Skeletal muscle tissue (tissue), 4 donors: ENCODE results near the gene GAP43. TPM values are rescaled to one million over a fixed set of nuclear protein-coding genes. Genes with fewer than 3 reads are reported as not detected.

ENCODE experiments used
- H3K27ac ChIP-seq: one replicate; pipeline ENCODE4 v1.7.0; 2013; ENCODE audit warnings: mild to moderate bottlenecking, low read depth, low read length, inconsistent platforms
- H3K27me3 ChIP-seq, 3 donors: one replicate each; pipeline ENCODE4 v1.7.0; 2013; ENCODE audit warnings: low read length in 3 of 3; ENCODE audit not compliant: control insufficient read depth in 3 of 3, insufficient read depth in 3 of 3
- H3K36me3 ChIP-seq, 3 donors: one replicate each; pipeline ENCODE4 v1.7.0; 2013; ENCODE audit warnings: low read length in 3 of 3; ENCODE audit not compliant: control insufficient read depth in 3 of 3, insufficient read depth in 3 of 3
- H3K4me1 ChIP-seq, 3 donors: one replicate each; pipeline ENCODE4 v1.7.0; 2013; ENCODE audit warnings: low read length in 3 of 3, mild to moderate bottlenecking in 3 of 3; ENCODE audit not compliant: control insufficient read depth in 3 of 3, insufficient read depth in 3 of 3
- H3K4me3 ChIP-seq, 3 donors: one replicate each; pipeline ENCODE4 v1.7.0; 2013; ENCODE audit warnings: low read length in 3 of 3
- H3K9ac ChIP-seq, 3 donors: one replicate each; pipeline ENCODE4 v1.7.0; 2013; ENCODE audit warnings: low read length in 3 of 3, mild to moderate bottlenecking in 3 of 3, moderate library complexity in 2 of 3, low read depth in 1 of 3
- H3K9me3 ChIP-seq, 3 donors: one replicate each; pipeline ENCODE4 v1.7.0; 2013; ENCODE audit warnings: low read length in 3 of 3; ENCODE audit not compliant: control insufficient read depth in 3 of 3
- total RNA-seq: library from RNA; depleted of rRNA; stranded (reverse); fragments of >200 nt; gene quantifications from one replicate; pipeline ENCODE4 v1.2.3, GENCODE V29; 2014
- donor health status: Osteomylitis.

The GAP43 gene
- total RNA-seq, 1 donor from 2014 or later = 1.0 TPM

DNA sequence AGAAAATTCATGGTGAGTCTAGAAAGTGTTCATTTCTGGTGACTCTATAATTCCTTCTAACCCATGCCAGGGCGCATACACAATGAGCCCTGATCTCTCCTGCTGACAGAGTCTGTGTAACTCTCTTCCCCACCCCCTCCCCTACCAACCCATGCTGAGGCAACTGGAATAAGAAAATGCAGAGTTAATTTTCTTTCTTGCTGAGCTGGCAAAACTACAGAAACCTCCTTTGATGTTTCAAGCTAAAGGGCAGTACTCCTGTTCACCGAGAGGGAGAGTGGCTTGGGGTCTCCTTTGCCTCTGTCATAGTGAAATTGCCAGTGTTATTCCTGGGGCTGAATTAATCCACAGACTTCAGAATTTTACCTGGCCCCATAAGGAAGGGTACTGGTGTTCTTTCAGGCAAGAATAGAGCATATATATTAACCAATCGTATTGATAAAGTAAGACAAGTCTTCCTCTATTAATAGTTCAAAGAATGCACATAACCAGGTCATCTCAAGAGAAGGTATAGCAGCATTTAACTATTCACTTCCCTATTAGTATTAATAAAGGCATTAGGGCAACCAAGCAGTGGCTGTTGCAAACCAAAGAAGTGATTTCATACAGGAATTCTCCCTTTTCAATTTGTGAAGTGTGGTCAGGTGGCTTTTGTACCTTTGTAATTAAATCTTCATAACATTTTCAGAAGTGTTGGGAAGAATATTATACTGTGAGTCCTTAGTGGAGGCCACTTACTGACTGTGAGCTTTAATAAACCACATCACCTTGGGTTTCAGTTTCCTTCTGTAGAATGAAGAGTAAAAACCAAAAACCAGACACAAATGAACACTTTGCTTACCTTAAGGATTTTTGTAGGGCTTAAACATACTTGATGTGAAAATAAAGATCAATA is 4.1 kb downstream of the GAP43 start:
- Histone ChIP-seq H3K4me3 (no peak overlapping the region), H3K9me3 (no peaks in the 10 kb centered on the region), H3K27ac (no peak overlapping the region), H3K27me3 (peaks cover 17 to 21% (median 18%) of the 10 kb centered on the region in 3 donors), H3K4me1 (peaks cover 0 to 5% (median 2%) of the 10 kb centered on the region in 3 donors), H3K36me3 (no peaks in the 10 kb centered on the region), H3K9ac (no peak overlapping the region)

DNA sequence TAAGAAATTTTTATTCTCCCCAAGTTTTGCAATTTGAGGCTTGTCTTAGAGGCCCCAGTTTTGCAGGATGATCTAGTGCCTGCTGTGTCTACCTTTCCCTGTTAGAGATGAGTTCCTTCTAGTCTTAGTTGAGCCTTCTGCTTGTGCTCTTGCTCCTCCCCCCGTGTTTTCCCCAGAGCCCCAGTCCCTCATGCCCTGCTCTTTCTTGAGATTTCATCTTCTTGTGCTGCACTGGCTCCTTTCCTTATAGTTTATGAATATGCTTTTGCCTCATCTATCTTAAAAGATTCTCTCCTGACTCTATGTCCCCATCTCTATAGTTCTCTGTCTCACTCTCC is 4.7 kb downstream of the GAP43 start:
- H3K27ac ChIP-seq = no peak overlapping the region
- no peaks in the 10 kb centered on the region for H3K36me3 ChIP-seq
- H3K9me3 ChIP-seq = no peaks in the 10 kb centered on the region
- H3K4me3 ChIP-seq = no peak overlapping the region
- no peak overlapping the region for H3K9ac ChIP-seq
- H3K4me1 ChIP-seq = peaks cover 0 to 5% (median 2%) of the 10 kb centered on the region in 3 donors
- peaks cover 17 to 21% (median 18%) of the 10 kb centered on the region in 3 donors for H3K27me3 ChIP-seq

DNA sequence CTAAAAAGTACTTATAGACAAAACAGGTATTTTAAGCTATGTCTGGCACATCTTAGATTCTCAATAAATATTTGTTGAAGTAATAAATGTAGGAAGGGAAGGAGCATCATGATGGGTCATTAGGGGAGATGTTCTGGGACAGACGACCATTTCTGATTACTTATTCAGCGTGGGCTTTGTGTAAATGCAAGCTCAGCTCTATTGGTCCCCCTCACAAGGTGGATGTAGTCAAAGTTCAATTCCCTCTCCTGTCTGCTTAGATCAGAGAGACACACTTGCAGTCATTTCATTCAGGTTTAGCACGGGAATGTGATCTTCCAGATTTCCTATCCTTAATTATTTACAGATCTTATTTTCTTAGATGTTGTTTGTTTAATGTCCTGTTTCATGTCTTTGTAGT is 7.5 kb downstream of the GAP43 start:
- Histone ChIP-seq H3K36me3 (no peaks in the 10 kb centered on the region), H3K27ac (no peak overlapping the region), H3K27me3 (peaks cover 4 to 6% (median 5%) of the 10 kb centered on the region in 3 donors), H3K9me3 (no peaks in the 10 kb centered on the region), H3K9ac (no peak overlapping the region), H3K4me1 (no peaks in the 10 kb centered on the region), H3K4me3 (no peak overlapping the region)

DNA sequence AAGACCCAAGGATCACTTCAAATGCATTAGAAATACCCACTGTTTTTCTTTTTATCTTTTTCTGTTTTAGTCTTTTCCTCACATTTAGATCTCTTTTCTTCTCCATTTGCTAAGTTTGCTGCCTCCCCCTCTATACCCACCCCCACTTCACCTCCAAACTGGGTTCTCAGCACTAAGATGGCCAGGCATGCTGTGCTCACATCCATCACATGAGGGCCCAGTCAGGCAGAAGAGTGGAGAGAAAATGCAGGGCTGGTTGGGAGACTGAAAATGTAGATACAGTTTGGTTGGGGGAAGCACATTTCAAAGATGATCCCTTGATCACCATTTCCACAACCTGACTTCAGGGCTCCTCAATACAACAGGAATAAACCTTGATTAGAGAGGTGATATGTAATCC is 8.7 kb downstream of the GAP43 start:
- Histone ChIP-seq H3K27ac (no peak overlapping the region), H3K36me3 (no peaks in the 10 kb centered on the region), H3K4me1 (no peaks in the 10 kb centered on the region), H3K9ac (no peak overlapping the region), H3K27me3 (no peaks in the 10 kb centered on the region), H3K4me3 (no peak overlapping the region), H3K9me3 (no peaks in the 10 kb centered on the region)

DNA sequence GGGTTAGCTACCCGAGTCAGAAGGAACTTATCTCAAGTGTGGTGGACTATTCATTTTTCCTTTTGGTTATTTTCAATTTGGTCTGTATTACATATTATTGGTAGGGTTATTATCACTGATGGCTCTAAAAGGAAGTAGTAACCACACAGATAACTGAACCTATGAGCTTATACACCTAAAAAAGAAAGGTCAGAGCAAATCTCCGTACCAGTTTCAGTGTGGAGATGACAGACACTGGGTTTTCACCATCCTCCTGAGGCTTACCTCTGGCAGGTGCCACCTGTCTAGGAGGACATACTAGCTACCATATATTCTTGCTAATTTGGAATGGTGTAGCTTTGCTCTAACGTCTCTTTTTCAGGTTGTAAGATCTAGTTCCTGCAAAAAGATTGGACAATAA is 10.2 kb downstream of the GAP43 start:
- H3K36me3 ChIP-seq = no peaks in the 10 kb centered on the region
- no peak overlapping the region for H3K27ac ChIP-seq
- H3K27me3 ChIP-seq = no peaks in the 10 kb centered on the region
- H3K4me3 ChIP-seq = no peak overlapping the region
- H3K9me3 ChIP-seq = no peaks in the 10 kb centered on the region
- H3K4me1 ChIP-seq = no peaks in the 10 kb centered on the region
- H3K9ac ChIP-seq = no peak overlapping the region

DNA sequence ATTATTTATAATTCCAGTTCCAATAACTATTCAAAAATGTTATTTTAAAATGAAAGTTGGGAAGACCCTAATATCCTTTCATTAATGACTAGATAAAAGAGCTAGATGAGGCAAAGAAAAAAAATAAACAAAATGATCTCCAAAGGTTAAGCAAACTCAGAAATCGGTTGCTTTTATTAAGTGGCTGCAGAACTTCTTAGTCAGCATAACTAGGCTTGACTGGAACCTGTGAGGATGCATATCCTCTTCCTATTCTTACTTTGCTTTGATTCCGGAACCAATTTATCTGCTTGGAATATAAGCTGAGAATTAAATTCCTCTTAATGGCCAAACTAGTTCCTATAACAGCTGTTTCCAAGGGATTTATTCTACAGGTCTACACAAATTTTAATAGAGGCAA is 10.7 kb downstream of the GAP43 start:
- H3K4me3 ChIP-seq = no peak overlapping the region
- H3K27ac ChIP-seq = no peak overlapping the region
- H3K27me3 ChIP-seq = no peaks in the 10 kb centered on the region
- H3K4me1 ChIP-seq = no peaks in the 10 kb centered on the region
- no peak overlapping the region for H3K9ac ChIP-seq
- no peaks in the 10 kb centered on the region for H3K9me3 ChIP-seq
- H3K36me3 ChIP-seq = no peaks in the 10 kb centered on the region

DNA sequence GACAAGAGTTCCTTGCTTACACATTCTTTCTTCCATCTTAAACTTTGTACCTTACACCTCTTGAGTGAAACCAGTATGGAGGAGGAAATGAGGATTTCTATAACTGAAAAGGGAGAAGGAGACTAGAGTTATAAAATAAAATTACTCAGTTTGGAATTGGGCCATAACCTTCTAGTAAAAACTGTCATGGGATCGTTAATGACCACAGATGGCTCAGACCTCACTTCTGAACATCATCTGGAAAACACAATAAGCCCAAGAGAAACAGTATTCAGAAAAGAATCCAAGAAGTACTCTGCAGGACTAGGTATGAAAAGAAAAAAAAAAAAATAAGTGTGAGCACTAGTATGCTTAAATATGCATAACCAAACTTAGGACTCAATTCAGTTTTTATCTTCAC is 12.1 kb downstream of the GAP43 start:
- H3K36me3 ChIP-seq = no peaks in the 10 kb centered on the region
- no peak overlapping the region for H3K27ac ChIP-seq
- H3K4me1 ChIP-seq = no peaks in the 10 kb centered on the region
- no peaks in the 10 kb centered on the region for H3K27me3 ChIP-seq
- H3K9me3 ChIP-seq = no peaks in the 10 kb centered on the region
- H3K4me3 ChIP-seq = no peak overlapping the region
- no peak overlapping the region for H3K9ac ChIP-seq

DNA sequence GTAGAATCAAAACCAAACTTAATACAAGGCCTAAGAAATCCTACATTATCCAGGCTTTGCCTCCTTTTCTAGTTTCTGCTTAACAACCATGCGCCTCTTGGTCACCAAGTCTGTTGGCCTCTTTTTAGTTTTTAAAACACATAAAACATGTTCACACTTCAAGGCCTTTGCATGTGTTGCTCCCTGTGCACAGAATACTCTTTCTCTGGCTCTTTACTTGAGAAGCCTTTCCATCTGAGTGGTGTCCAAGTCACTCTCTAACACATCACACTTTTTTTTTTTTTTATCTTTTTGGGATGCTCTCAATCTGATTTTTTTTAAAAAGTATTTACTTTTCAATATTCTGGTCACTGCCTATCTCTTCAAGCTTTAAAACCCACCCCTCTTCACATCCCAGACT is 14.9 kb downstream of the GAP43 start:
- H3K27me3 ChIP-seq = no peaks in the 10 kb centered on the region
- no peaks in the 10 kb centered on the region for H3K36me3 ChIP-seq
- H3K27ac ChIP-seq = no peak overlapping the region
- no peaks in the 10 kb centered on the region for H3K4me1 ChIP-seq
- no peak overlapping the region for H3K9ac ChIP-seq
- no peaks in the 10 kb centered on the region for H3K9me3 ChIP-seq
- H3K4me3 ChIP-seq = no peak overlapping the region

DNA sequence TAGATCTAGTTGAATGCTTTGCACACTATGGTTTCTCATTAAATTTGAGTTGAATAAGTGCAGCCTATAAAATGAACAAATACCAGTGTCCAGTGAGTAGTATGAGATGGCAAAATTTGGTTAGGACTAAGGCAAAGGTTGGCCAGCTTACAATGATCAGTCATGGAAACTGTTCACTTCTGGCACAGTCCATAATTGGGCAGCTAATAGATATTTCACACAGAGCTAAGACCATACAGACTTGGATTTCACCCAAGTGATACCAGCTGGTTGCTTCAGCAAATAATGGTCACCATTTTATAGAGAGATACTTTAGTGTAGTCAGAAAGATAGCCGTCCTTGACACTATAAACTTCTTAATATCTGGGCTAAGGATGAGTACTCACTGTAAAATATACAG is 15.7 kb downstream of the GAP43 start:
- Histone ChIP-seq H3K27me3 (no peaks in the 10 kb centered on the region), H3K4me3 (no peak overlapping the region), H3K9ac (no peak overlapping the region), H3K27ac (no peak overlapping the region), H3K9me3 (no peaks in the 10 kb centered on the region), H3K4me1 (no peaks in the 10 kb centered on the region), H3K36me3 (no peaks in the 10 kb centered on the region)

DNA sequence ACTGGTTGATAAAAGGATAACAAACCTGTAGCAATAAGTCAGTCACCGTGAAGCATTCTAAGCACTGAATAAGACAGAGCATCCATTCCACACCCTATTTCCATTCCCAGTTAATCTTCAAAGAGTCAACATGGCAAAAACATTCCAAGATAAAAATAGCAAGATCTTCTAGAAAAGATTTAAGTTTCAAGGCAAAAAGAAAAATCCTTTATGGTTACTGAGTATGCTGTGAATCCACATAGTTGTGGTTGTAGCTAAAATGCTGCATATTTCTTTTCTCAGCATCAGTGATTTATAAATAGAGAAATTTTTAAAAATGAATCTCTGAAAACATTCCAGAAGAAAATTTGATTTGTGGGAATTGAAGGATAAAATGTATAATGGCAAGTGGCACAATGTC is 21.1 kb downstream of the GAP43 start:
- Histone ChIP-seq H3K27ac (no peak overlapping the region), H3K9me3 (no peaks in the 10 kb centered on the region), H3K36me3 (no peaks in the 10 kb centered on the region), H3K27me3 (no peaks in the 10 kb centered on the region), H3K4me1 (no peaks in the 10 kb centered on the region), H3K4me3 (no peak overlapping the region), H3K9ac (no peak overlapping the region)
